ENCODE measurements around the gene PGLYRP1. TPM values are rescaled to one million over a fixed set of nuclear protein-coding genes. Genes with fewer than 3 reads are reported as not detected.

PGLYRP1 gene
- total and polyA plus RNA-seq, 4 donors = 1.0 to 21.7 (median 1.2) TPM

GRCh38 chr19:46067691-46068090, 44.8 kb upstream of the PGLYRP1 start:
- Histone ChIP-seq H3K27ac (ENCODE audit: low read depth in 1 of 2, low read length in 1 of 2) (no peak overlapping the region), H3K4me3 (no peak overlapping the region), H3K9ac (ENCODE audit: insufficient read depth in 1 of 2, low read length in 2 of 2) (no peak overlapping the region), H3K36me3 (ENCODE audit: control insufficient read depth in 4 of 4, insufficient read depth in 4 of 4, low read length in 4 of 4) (no peaks in the 10 kb centered on the region), H3K4me1 (ENCODE audit: control insufficient read depth in 5 of 5, insufficient read depth in 5 of 5, low read length in 5 of 5) (no peaks in the 10 kb centered on the region), H3K9me3 (ENCODE audit: control insufficient read depth in 4 of 4, insufficient read depth in 3 of 4, low read length in 3 of 4) (peaks cover 0 to 3% (median 0%) of the 10 kb centered on the region in 4 donors), H3K27me3 (ENCODE audit: control insufficient read depth in 3 of 3, insufficient read depth in 3 of 3, low read length in 2 of 3) (peaks cover 3 to 7% (median 6%) of the 10 kb centered on the region in 3 donors)
- 84 to 93% methylated on average over 1 of the region's 1 CpG for whole genome bisulfite sequencing, 2 donors
- ATAC-seq (ENCODE audit: insufficient read depth, low FRiP score) = no peak
- TF ChIP-seq, protein P1, sequence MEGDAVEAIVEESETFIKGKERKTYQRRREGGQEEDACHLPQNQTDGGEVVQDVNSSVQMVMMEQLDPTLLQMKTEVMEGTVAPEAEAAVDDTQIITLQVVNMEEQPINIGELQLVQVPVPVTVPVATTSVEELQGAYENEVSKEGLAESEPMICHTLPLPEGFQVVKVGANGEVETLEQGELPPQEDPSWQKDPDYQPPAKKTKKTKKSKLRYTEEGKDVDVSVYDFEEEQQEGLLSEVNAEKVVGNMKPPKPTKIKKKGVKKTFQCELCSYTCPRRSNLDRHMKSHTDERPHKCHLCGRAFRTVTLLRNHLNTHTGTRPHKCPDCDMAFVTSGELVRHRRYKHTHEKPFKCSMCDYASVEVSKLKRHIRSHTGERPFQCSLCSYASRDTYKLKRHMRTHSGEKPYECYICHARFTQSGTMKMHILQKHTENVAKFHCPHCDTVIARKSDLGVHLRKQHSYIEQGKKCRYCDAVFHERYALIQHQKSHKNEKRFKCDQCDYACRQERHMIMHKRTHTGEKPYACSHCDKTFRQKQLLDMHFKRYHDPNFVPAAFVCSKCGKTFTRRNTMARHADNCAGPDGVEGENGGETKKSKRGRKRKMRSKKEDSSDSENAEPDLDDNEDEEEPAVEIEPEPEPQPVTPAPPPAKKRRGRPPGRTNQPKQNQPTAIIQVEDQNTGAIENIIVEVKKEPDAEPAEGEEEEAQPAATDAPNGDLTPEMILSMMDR (IDR thresholded peaks at IDR 0.05; ENCODE audit: control extremely low read depth, extremely low read depth) = no peak
- DNase-seq = no peak

GRCh38 chr19:46066471-46066870, 43.6 kb upstream of the PGLYRP1 start:
- Histone ChIP-seq H3K27ac (ENCODE audit: low read depth in 1 of 2, low read length in 1 of 2) (no peak overlapping the region), H3K36me3 (ENCODE audit: control insufficient read depth in 4 of 4, insufficient read depth in 4 of 4, low read length in 4 of 4) (no peaks in the 10 kb centered on the region), H3K4me1 (ENCODE audit: control insufficient read depth in 5 of 5, insufficient read depth in 5 of 5, low read length in 5 of 5) (no peaks in the 10 kb centered on the region), H3K9me3 (ENCODE audit: control insufficient read depth in 4 of 4, insufficient read depth in 3 of 4, low read length in 3 of 4) (peaks cover 0 to 3% (median 0%) of the 10 kb centered on the region in 4 donors), H3K4me3 (no peak overlapping the region), H3K27me3 (ENCODE audit: control insufficient read depth in 3 of 3, insufficient read depth in 3 of 3, low read length in 2 of 3) (peaks cover 3 to 7% (median 3%) of the 10 kb centered on the region in 3 donors), H3K9ac (ENCODE audit: insufficient read depth in 1 of 2, low read length in 2 of 2) (no peak overlapping the region)
- DNase-seq (no peak), ATAC-seq (ENCODE audit: insufficient read depth, low FRiP score) (no peak)
- WGBS, 2 donors = 81 to 92% methylated on average over 1 of the region's 1 CpG
- TF ChIP-seq, protein P1 (IDR thresholded peaks at IDR 0.05; ENCODE audit: control extremely low read depth, extremely low read depth) = no peak

- WGBS, 2 donors = 64 to 77% methylated on average over 7 of the region's 7 CpGs
- no peak overlapping the region for H3K4me3 ChIP-seq
- no peaks in the 10 kb centered on the region for H3K4me1 ChIP-seq (ENCODE audit: control insufficient read depth in 5 of 5, insufficient read depth in 5 of 5, low read length in 5 of 5)
- peaks cover 0 to 3% (median 0%) of the 10 kb centered on the region in 4 donors for H3K9me3 ChIP-seq (ENCODE audit: control insufficient read depth in 4 of 4, insufficient read depth in 3 of 4, low read length in 3 of 4)
- no peaks in the 10 kb centered on the region for H3K36me3 ChIP-seq (ENCODE audit: control insufficient read depth in 4 of 4, insufficient read depth in 4 of 4, low read length in 4 of 4)
- ATAC-seq (ENCODE audit: insufficient read depth, low FRiP score) = no peak
- no peak overlapping the region for H3K27ac ChIP-seq (ENCODE audit: low read depth in 1 of 2, low read length in 1 of 2)
- peaks cover 0 to 7% (median 0%) of the 10 kb centered on the region in 3 donors for H3K27me3 ChIP-seq (ENCODE audit: control insufficient read depth in 3 of 3, insufficient read depth in 3 of 3, low read length in 2 of 3)
- TF ChIP-seq, protein P1 (IDR thresholded peaks at IDR 0.05; ENCODE audit: control extremely low read depth, extremely low read depth) = no peak
- no peak overlapping the region for H3K9ac ChIP-seq (ENCODE audit: insufficient read depth in 1 of 2, low read length in 2 of 2)
- DNase-seq = no peak
Measured at GRCh38 chr19:46065486-46066071, 42.7 kb upstream of the PGLYRP1 start.

DNA sequence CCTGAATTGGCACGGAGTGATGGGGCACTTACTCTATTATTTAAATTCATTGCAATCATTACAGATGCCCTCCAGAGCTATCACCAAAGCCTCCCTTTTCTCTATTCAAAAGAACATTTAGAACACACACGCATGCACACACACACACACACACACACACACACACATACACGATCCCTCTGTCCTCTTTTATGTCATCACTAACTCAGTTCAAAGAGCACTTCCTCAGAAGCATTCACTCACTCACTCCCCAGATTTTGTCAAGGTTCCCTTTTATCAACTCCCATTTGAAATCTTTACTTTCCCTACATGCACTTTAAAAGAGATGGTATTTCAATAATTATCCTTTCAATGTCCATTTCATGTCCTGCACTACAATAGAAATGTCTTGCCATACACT, 40.3 kb upstream of the PGLYRP1 start:
- WGBS, 2 donors = 70 to 79% methylated on average over 3 of the region's 3 CpGs

More for the DNA sequence above, 40.3 kb upstream of the PGLYRP1 start:
- Histone ChIP-seq H3K9ac (ENCODE audit: insufficient read depth in 1 of 2, low read length in 2 of 2) (no peak overlapping the region), H3K9me3 (ENCODE audit: control insufficient read depth in 4 of 4, insufficient read depth in 3 of 4, low read length in 3 of 4) (peaks cover 0 to 3% (median 3%) of the 10 kb centered on the region in 4 donors), H3K36me3 (ENCODE audit: control insufficient read depth in 4 of 4, insufficient read depth in 4 of 4, low read length in 4 of 4) (no peaks in the 10 kb centered on the region), H3K27me3 (ENCODE audit: control insufficient read depth in 3 of 3, insufficient read depth in 3 of 3, low read length in 2 of 3) (peaks cover 0 to 7% (median 4%) of the 10 kb centered on the region in 3 donors), H3K4me1 (ENCODE audit: control insufficient read depth in 5 of 5, insufficient read depth in 5 of 5, low read length in 5 of 5) (no peaks in the 10 kb centered on the region), H3K27ac (ENCODE audit: low read depth in 1 of 2, low read length in 1 of 2) (no peak overlapping the region), H3K4me3 (no peak overlapping the region)
- no peak for ATAC-seq (ENCODE audit: insufficient read depth, low FRiP score)
- DNase-seq = no peak
- TF ChIP-seq, protein P1 (IDR thresholded peaks at IDR 0.05; ENCODE audit: control extremely low read depth, extremely low read depth) = no peak
